Measurements from ENCODE around the gene TYW5. TPM values are rescaled to one million over a fixed set of nuclear protein-coding genes. Genes with fewer than 3 reads are reported as not detected.

TYW5 gene
- total RNA-seq, 4 donors from 2014 or later = 5.7 to 11.7 (median 6.3) TPM

- Histone ChIP-seq H3K27ac (no peak overlapping the region), H3K4me1 (no peaks in the 10 kb centered on the region), H3K9me3 (no peaks in the 10 kb centered on the region), H3K4me3 (no peak overlapping the region), H3K36me3 (no peaks in the 10 kb centered on the region), H3K27me3 (no peaks in the 10 kb centered on the region)
- ATAC-seq = no peak
- TF ChIP-seq EP300 (IDR thresholded peaks at IDR 0.05) (no peak), POLR2AphosphoS5 (IDR thresholded peaks at IDR 0.05) (no peak), POLR2A (IDR thresholded peaks at IDR 0.05) (no peak), CTCF (IDR thresholded peaks at IDR 0.05) (no peak)
- WGBS, 2 donors (ENCODE audit: low coverage in 1 of 2) = 94 to 100% methylated on average over 2 of the region's 3 CpGs
These were observed 42.0 kb upstream of the TYW5 start for GRCh38 chr2:199997296-199997695.

- no peaks in the 10 kb centered on the region for H3K27me3 ChIP-seq
- H3K4me1 ChIP-seq = no peaks in the 10 kb centered on the region
- WGBS, 2 donors (ENCODE audit: low coverage in 1 of 2) = 78 to 100% methylated on average over 1 to 2 of the region's 2 CpGs
- H3K9me3 ChIP-seq = no peaks in the 10 kb centered on the region
- no peak overlapping the region for H3K27ac ChIP-seq
- TF ChIP-seq CTCF (IDR thresholded peaks at IDR 0.05) (no peak), POLR2A (IDR thresholded peaks at IDR 0.05) (no peak), POLR2AphosphoS5 (IDR thresholded peaks at IDR 0.05) (no peak), EP300 (IDR thresholded peaks at IDR 0.05) (no peak)
- no peaks in the 10 kb centered on the region for H3K36me3 ChIP-seq
- no peak overlapping the region for H3K4me3 ChIP-seq
- no peak for ATAC-seq
These were observed 39.6 kb upstream of the TYW5 start for GRCh38 chr2:199994896-199995295.

- Histone ChIP-seq H3K27ac (no peak overlapping the region), H3K27me3 (no peaks in the 10 kb centered on the region), H3K4me3 (no peak overlapping the region), H3K9me3 (no peaks in the 10 kb centered on the region), H3K4me1 (no peaks in the 10 kb centered on the region), H3K36me3 (no peaks in the 10 kb centered on the region)
- no peak for ATAC-seq
- 95 to 100% methylated on average over 1 to 3 of the region's 3 CpGs for WGBS, 2 donors (ENCODE audit: low coverage in 1 of 2)
- TF ChIP-seq POLR2A (IDR thresholded peaks at IDR 0.05) (no peak), POLR2AphosphoS5 (IDR thresholded peaks at IDR 0.05) (no peak), EP300 (IDR thresholded peaks at IDR 0.05) (no peak), CTCF (IDR thresholded peaks at IDR 0.05) (no peak)
These were observed 39.1 kb upstream of the TYW5 start for GRCh38 chr2:199994371-199994770.

GRCh38 chr2:199992296-199992695 lies 37.0 kb upstream of the TYW5 start:
- Histone ChIP-seq H3K4me3 (no peak overlapping the region), H3K9me3 (no peaks in the 10 kb centered on the region), H3K36me3 (no peaks in the 10 kb centered on the region), H3K27me3 (no peaks in the 10 kb centered on the region), H3K27ac (no peak overlapping the region), H3K4me1 (no peaks in the 10 kb centered on the region)
- ATAC-seq = no peak
- WGBS, 2 donors (ENCODE audit: low coverage in 1 of 2) = 95 to 96% methylated on average over 3 of the region's 3 CpGs
- TF ChIP-seq POLR2AphosphoS5 (IDR thresholded peaks at IDR 0.05) (no peak), CTCF (IDR thresholded peaks at IDR 0.05) (no peak), EP300 (IDR thresholded peaks at IDR 0.05) (no peak), POLR2A (IDR thresholded peaks at IDR 0.05) (no peak)

- ATAC-seq = no peak
- WGBS, 2 donors (ENCODE audit: low coverage in 1 of 2) = 86% methylated on average over 1 to 2 of the region's 2 CpGs
- no peaks in the 10 kb centered on the region for H3K4me1 ChIP-seq
These were observed 36.4 kb upstream of the TYW5 start for GRCh38 chr2:199991691-199992090.

More at GRCh38 chr2:199991691-199992090, 36.4 kb upstream of the TYW5 start:
- H3K36me3 ChIP-seq = no peaks in the 10 kb centered on the region
- no peak overlapping the region for H3K4me3 ChIP-seq
- TF ChIP-seq CTCF (IDR thresholded peaks at IDR 0.05) (no peak), POLR2AphosphoS5 (IDR thresholded peaks at IDR 0.05) (no peak), EP300 (IDR thresholded peaks at IDR 0.05) (no peak), POLR2A (IDR thresholded peaks at IDR 0.05) (no peak)
- H3K27me3 ChIP-seq = no peaks in the 10 kb centered on the region
- H3K27ac ChIP-seq = no peak overlapping the region
- H3K9me3 ChIP-seq = no peaks in the 10 kb centered on the region
